ENCODE data around the gene BNIP3. TPM values are rescaled to one million over a fixed set of nuclear protein-coding genes. Genes with fewer than 3 reads are reported as not detected.
A peak's percentile ranks its signal among the peaks of the same experiment; 100 is the strongest.

BNIP3 gene
- total RNA-seq, 2 experiments from 2014 or later = 207 to 216 TPM

GRCh38 chr10:131983780-131984179, 2.1 kb upstream of the BNIP3 start:
- H3K27me3 Mint-ChIP-seq = no peaks in the 10 kb centered on the region
- no peak for DNase-seq
- no peak for ATAC-seq
- ChIA-PET POLR2A (interaction anchor here (1.1 to 1.8 kb wide), 2 partner anchors 12 to 69 kb away, joined by 3 read pairs; no protein-coding TSS in a partner anchor), CTCF (interaction anchor here (1.2 to 2.0 kb wide), 2 partner anchors 8 to 39 kb away, joined by 3 to 7 read pairs; no protein-coding TSS in a partner anchor)
- H3K4me3 Mint-ChIP-seq = peak overlapping the region; percentile 66
- H3K9me3 Mint-ChIP-seq = peaks cover 6% of the 10 kb centered on the region
- no peak for TF ChIP-seq CTCF (IDR thresholded peaks at IDR 0.05)
- no peak overlapping the region for H3K27ac Mint-ChIP-seq
- H3K4me1 Mint-ChIP-seq (ENCODE audit: low read depth) = peaks cover 16% of the 10 kb centered on the region
- intact Hi-C loops (cut with micrococcal nuclease) = loop anchor here (5.0 kb wide), 1 partner anchor 81 kb away; the partner anchor contains the start of gene PPP2R2D
- H3K36me3 Mint-ChIP-seq (ENCODE audit: low read depth) = peaks cover 31% of the 10 kb centered on the region

- Mint-ChIP-seq H3K4me3 (peak overlapping the region; percentile 66), H3K27ac (no peak overlapping the region), H3K27me3 (no peaks in the 10 kb centered on the region), H3K36me3 (ENCODE audit: low read depth) (peaks cover 39% of the 10 kb centered on the region), H3K4me1 (ENCODE audit: low read depth) (peaks cover 25% of the 10 kb centered on the region), H3K9me3 (peaks cover 4% of the 10 kb centered on the region)
- DNase-seq = no peak
- no peak for TF ChIP-seq CTCF (IDR thresholded peaks at IDR 0.05)
- ChIA-PET POLR2A (interaction anchor here (1.1 to 2.0 kb wide), 3 partner anchors 10 to 68 kb away, joined by 3 to 5 read pairs (median 3); no protein-coding TSS in a partner anchor), CTCF (no interaction called here)
- no peak for ATAC-seq
- intact Hi-C loops (cut with micrococcal nuclease) = loop anchor here (5.0 kb wide), 1 partner anchor 80 kb away; the partner anchor contains the start of gene PPP2R2D
Measured at GRCh38 chr10:131982796-131983195, 1.1 kb upstream of the BNIP3 start.

- Mint-ChIP-seq H3K36me3 (ENCODE audit: low read depth) (peaks cover 44% of the 10 kb centered on the region), H3K27me3 (no peaks in the 10 kb centered on the region), H3K4me3 (peak overlapping the region; percentile 91), H3K27ac (no peak overlapping the region), H3K9me3 (peaks cover 3% of the 10 kb centered on the region), H3K4me1 (ENCODE audit: low read depth) (peaks cover 30% of the 10 kb centered on the region)
- CTCF ChIA-PET = interaction anchor here (2.0 kb wide), 1 partner anchor 10 kb away, joined by 6 read pairs; no protein-coding TSS in a partner anchor
- POLR2A ChIA-PET = interaction anchor here (1.8 to 2.0 kb wide), 3 partner anchors 10 to 79 kb away, joined by 3 to 5 read pairs (median 5); no protein-coding TSS in a partner anchor
- DNase-seq (no peak), ATAC-seq (peak; percentile 19)
- TF ChIP-seq CTCF (IDR thresholded peaks at IDR 0.05) = no peak
- intact Hi-C loops (cut with micrococcal nuclease) = loop anchor here (5.0 kb wide), 1 partner anchor 80 kb away; the partner anchor contains the start of gene PPP2R2D
Measured at GRCh38 chr10:131982185-131982756, 548 bp upstream of the BNIP3 start.

GRCh38 chr10:131980761-131981428, 828 bp downstream of the BNIP3 start:
- no peaks in the 10 kb centered on the region for H3K27me3 Mint-ChIP-seq
- H3K9me3 Mint-ChIP-seq = no peaks in the 10 kb centered on the region
- peak overlapping the region; percentile 91 for H3K4me3 Mint-ChIP-seq
- DNase-seq = no peak
- peak overlapping the region; percentile 76 for H3K27ac Mint-ChIP-seq
- peaks cover 43% of the 10 kb centered on the region for H3K4me1 Mint-ChIP-seq (ENCODE audit: low read depth)
- intact Hi-C loops (cut with micrococcal nuclease) = loop anchor here (5.0 kb wide), 1 partner anchor 79 kb away; the partner anchor contains the start of gene PPP2R2D
- H3K36me3 Mint-ChIP-seq (ENCODE audit: low read depth) = peaks cover 57% of the 10 kb centered on the region
- POLR2A ChIA-PET = interaction anchor here (0.6 to 2.0 kb wide), 8 partner anchors 8 to 467 kb away, joined by 3 to 5 read pairs (median 4); no protein-coding TSS in a partner anchor
- no peak for TF ChIP-seq CTCF (IDR thresholded peaks at IDR 0.05)
- no peak for ATAC-seq
- CTCF ChIA-PET = interaction anchor here (1.1 to 2.0 kb wide), 4 partner anchors 9 to 95 kb away, joined by 3 to 6 read pairs (median 4); no protein-coding TSS in a partner anchor

Measured in activated CD8-positive, alpha-beta T cell treated with anti-CD3 and anti-CD28 coated beads for 36 hours (primary cell).